CD14-positive monocyte (primary cell): ENCODE results near the gene TCOF1. TPM values are rescaled to one million over a fixed set of nuclear protein-coding genes. Genes with fewer than 3 reads are reported as not detected.

Experiments used
- DNase-seq, 3 donors: peaks; one replicate each; pipeline ENCODE4 v3.0.0-alpha.2; 2011 to 2022
- H2AFZ ChIP-seq: 2 replicates; pipeline ENCODE4 v1.6.0; 2012; ENCODE audit warnings: mild to moderate bottlenecking, low read depth, low read length, inconsistent platforms; ENCODE audit not compliant: insufficient read depth, poor library complexity, severe bottlenecking
- H3K27ac ChIP-seq, 2 donors: 1 replicate in 1 of 2; 2 replicates in 1 of 2; pipeline ENCODE4 v1.5.1; 2012 to 2013; ENCODE audit warnings: low read length in 2 of 2, control low read depth in 1 of 2, inconsistent platforms in 1 of 2, low read depth in 1 of 2, mild to moderate bottlenecking in 1 of 2
- H3K27me3 ChIP-seq, 2 donors: one replicate each; pipeline versions ENCODE4 v1.6.0 to v1.6.1; 2011 to 2013; ENCODE audit warnings: low read length in 2 of 2; ENCODE audit not compliant: control insufficient read depth in 2 of 2, insufficient read depth in 2 of 2
- H3K36me3 ChIP-seq, 2 donors: replicated peaks in 1 of 2; 1 replicate in 1 of 2; 2 replicates in 1 of 2; pipeline versions ENCODE4 v1.5.1 to v1.6.1; 2012 to 2013; ENCODE audit warnings: low read length in 2 of 2, control low read depth in 1 of 2, inconsistent platforms in 1 of 2, mild to moderate bottlenecking in 1 of 2; ENCODE audit not compliant: insufficient read depth in 2 of 2, control insufficient read depth in 1 of 2
- H3K4me1 ChIP-seq, 2 donors: 1 replicate in 1 of 2; 2 replicates in 1 of 2; pipeline versions ENCODE4 v1.5.1 to v1.6.1; 2012 to 2013; ENCODE audit warnings: low read length in 2 of 2, control low read depth in 1 of 2, inconsistent platforms in 1 of 2, mild to moderate bottlenecking in 1 of 2, moderate library complexity in 1 of 2; ENCODE audit not compliant: insufficient read depth in 2 of 2, control insufficient read depth in 1 of 2
- H3K4me2 ChIP-seq: replicated peaks from 2 replicates; pipeline ENCODE3; 2012; ENCODE audit warnings: low read length, moderate library complexity, mild to moderate bottlenecking; ENCODE audit not compliant: poor library complexity, severe bottlenecking; ENCODE audit errors: extremely low read depth
- H3K4me3 ChIP-seq, 3 experiments: fragments of 200-600 bp in 1 of 3; sonication (generic) in 1 of 3; replicated peaks in 1 of 3; 1 replicate in 2 of 3; 2 replicates in 1 of 3; pipeline ENCODE4 v1.5.1; 2011 to 2013; ENCODE audit warnings: low read length in 3 of 3, mild to moderate bottlenecking in 3 of 3, control low read depth in 2 of 3, low read depth in 2 of 3, inconsistent platforms in 1 of 3, moderate library complexity in 1 of 3
- H3K79me2 ChIP-seq: 2 replicates; pipeline ENCODE4 v1.6.0; 2012; ENCODE audit warnings: mild to moderate bottlenecking, control low read depth, inconsistent platforms, low read length, moderate library complexity; ENCODE audit not compliant: insufficient read depth
- H3K9ac ChIP-seq: 2 replicates; pipeline ENCODE4 v1.6.0; 2017; ENCODE audit warnings: low read length, mild to moderate bottlenecking; ENCODE audit not compliant: insufficient read depth, poor library complexity, severe bottlenecking
- H3K9me3 ChIP-seq, 2 donors: replicated peaks in 1 of 2; 1 replicate in 1 of 2; 2 replicates in 1 of 2; pipeline versions ENCODE4 v1.5.1 to v1.6.1; 2012 to 2013; ENCODE audit warnings: low read length in 2 of 2, control low read depth in 1 of 2; ENCODE audit not compliant: control insufficient read depth in 1 of 2, insufficient read depth in 1 of 2
- H4K20me1 ChIP-seq: 2 replicates; pipeline ENCODE4 v1.6.0; 2012; ENCODE audit warnings: mild to moderate bottlenecking, low read length, control low read depth, moderate library complexity; ENCODE audit not compliant: insufficient read depth
- H3K27ac Mint-ChIP-seq, 7 donors: one replicate each; pipeline ENCODE4 v1.8.0; 2020; ENCODE audit warnings: mild to moderate bottlenecking in 7 of 7, mixed read lengths in 7 of 7, moderate library complexity in 6 of 7, inconsistent platforms in 2 of 7
- H3K27me3 Mint-ChIP-seq, 3 donors: one replicate each; pipeline ENCODE4 v1.8.0; 2021 to 2022; ENCODE audit warnings: low read depth in 3 of 3, mild to moderate bottlenecking in 3 of 3, mixed read lengths in 3 of 3, moderate library complexity in 3 of 3, inconsistent platforms in 1 of 3
- H3K36me3 Mint-ChIP-seq, 2 donors: one replicate each; pipeline ENCODE4 v1.8.0; 2020; ENCODE audit warnings: mixed read lengths in 2 of 2, inconsistent platforms in 1 of 2, mild to moderate bottlenecking in 1 of 2
- H3K4me1 Mint-ChIP-seq: one replicate; pipeline ENCODE4 v1.8.0; 2020; ENCODE audit warnings: mild to moderate bottlenecking, mixed read lengths
- H3K4me3 Mint-ChIP-seq, 2 donors: one replicate each; pipeline ENCODE4 v1.8.0; 2020; ENCODE audit warnings: mild to moderate bottlenecking in 2 of 2, mixed read lengths in 2 of 2, moderate library complexity in 1 of 2
- H3K9me3 Mint-ChIP-seq, 7 donors: one replicate each; pipeline ENCODE4 v1.8.0; 2020 to 2022; ENCODE audit warnings: mixed read lengths in 7 of 7, mild to moderate bottlenecking in 6 of 7, moderate library complexity in 6 of 7, inconsistent platforms in 2 of 7
- CTCF ChIP-seq: fragments of 200-600 bp; IDR thresholded peaks from one replicate; pipeline ENCODE4 v1.8.0; 2022; ENCODE audit warnings: antibody characterized with exemption, mild to moderate bottlenecking
- WGBS: methylation state at CpG from one replicate; pipeline ENCODE4 v1.1.5; 2013; ENCODE audit warnings: missing lambda C conversion rate; ENCODE audit not compliant: insufficient coverage; 5-methylcytosine and 5-hydroxymethylcytosine counted together
- intact Hi-C, 2 donors: fragments of 100-400 bp; cut with micrococcal nuclease; formaldehyde crosslinking; loops; one replicate each; pipeline versions ENCODE4 v1.15.0 to v1.15.1; 2023
- polyA plus RNA-seq, 3 donors: library from polyadenylated mRNA; depleted of rRNA in 1 of 3; unstranded in 2 of 3; stranded (reverse) in 1 of 3; fragments of 300-500 nt in 2 of 3; fragments of >200 nt in 1 of 3; fragmentation: Illumina TruSeq in 2 of 3; gene quantifications; 1 replicate in 2 of 3; 2 replicates in 1 of 3; pipeline ENCODE4 v1.2.3, GENCODE V29; 2012 to 2021

The TCOF1 gene
- polyA plus RNA-seq, 3 donors, result 1.4 to 18.0 (median 2.3) TPM

GRCh38 chr5:150356575-150357294 lies 762 bp upstream of the TCOF1 start:
- WGBS, result 64% methylated on average over 8 of the region's 10 CpGs
- Mint-ChIP-seq H3K4me1 (peaks cover 45% of the 10 kb centered on the region), H3K27ac (peak overlapping the region; percentile 61 to 86 (median 75)), H3K9me3 (no peaks in the 10 kb centered on the region), H3K4me3 (peak overlapping the region; percentile 78 to 88), H3K36me3 (peaks cover 17 to 20% of the 10 kb centered on the region in 2 donors), H3K27me3 (peaks cover 1 to 6% (median 3%) of the 10 kb centered on the region in 3 donors)
- Histone ChIP-seq H3K27me3 (no peaks in the 10 kb centered on the region), H3K4me2 (peak overlapping the region; percentile 81), H3K9me3 (no peaks in the 10 kb centered on the region), H3K36me3 (peaks cover 8 to 20% of the 10 kb centered on the region in 2 donors), H2AFZ (peak overlapping the region; percentile 84), H3K4me3 (peak overlapping the region; percentile 55 to 85 (median 77)), H3K79me2 (peaks cover 30% of the 10 kb centered on the region), H3K4me1 (peaks cover 33 to 36% of the 10 kb centered on the region in 2 donors), H3K9ac (no peak overlapping the region), H3K27ac (peak overlapping the region in 1 of 2 donors; percentile 70), H4K20me1 (peaks cover 10% of the 10 kb centered on the region)
- DNase-seq, result no peak
- no peak for TF ChIP-seq CTCF
- intact Hi-C loops, result no loop called here

GRCh38 chr5:150358261-150359095 lies 981 bp downstream of the TCOF1 start:
- Histone ChIP-seq H3K9ac (peak overlapping the region; percentile 85), H4K20me1 (peaks cover 10% of the 10 kb centered on the region), H3K27me3 (no peaks in the 10 kb centered on the region), H3K4me2 (peak overlapping the region; percentile 81), H3K36me3 (peaks cover 26 to 37% of the 10 kb centered on the region in 2 donors), H3K79me2 (peaks cover 30% of the 10 kb centered on the region), H3K9me3 (no peaks in the 10 kb centered on the region), H3K4me1 (peaks cover 16 to 19% of the 10 kb centered on the region in 2 donors), H3K4me3 (peak overlapping the region; percentile 55 to 85 (median 77)), H3K27ac (peak overlapping the region in 1 of 2 donors; percentile 70), H2AFZ (peak overlapping the region; percentile 84)
- H3K27me3 Mint-ChIP-seq, result peaks cover 0 to 6% (median 0%) of the 10 kb centered on the region in 3 donors
- intact Hi-C loops, result no loop called here
- H3K36me3 Mint-ChIP-seq, result peaks cover 33 to 38% of the 10 kb centered on the region in 2 donors
- H3K27ac Mint-ChIP-seq, result peak overlapping the region in 5 of 7 donors; percentile 15 to 87 (median 73)
- 75% methylated on average over 17 of the region's 23 CpGs for WGBS
- peaks cover 27% of the 10 kb centered on the region for H3K4me1 Mint-ChIP-seq
- H3K9me3 Mint-ChIP-seq, result no peaks in the 10 kb centered on the region
- no peak for DNase-seq
- TF ChIP-seq CTCF, result no peak
- H3K4me3 Mint-ChIP-seq, result peak overlapping the region; percentile 78 to 88
